Left lung (tissue), 10 donors: Measurements from ENCODE around the gene EPYC. TPM values are rescaled to one million over a fixed set of nuclear protein-coding genes. Genes with fewer than 3 reads are reported as not detected.

Source experiments
- ATAC-seq: fragments of 200-7000 bp; cut with Tn5 transposase; one replicate; pipeline ENCODE4 v1.9.1; 2020; ENCODE audit warnings: moderate library complexity
- DNase-seq, 4 donors: peaks; one replicate each; pipeline ENCODE4 v3.0.0-alpha.2; 2013 to 2020
- H3K27ac ChIP-seq, 2 donors: fragments of 200-600 bp; sonication (generic) in 1 of 2; one replicate each; pipeline versions ENCODE4 v1.5.0 to v1.8.0; 2020 to 2021
- H3K27me3 ChIP-seq, 2 donors: fragments of 200-600 bp; sonication (generic) in 1 of 2; one replicate each; pipeline versions ENCODE4 v1.5.0 to v1.8.0; 2020 to 2021
- H3K36me3 ChIP-seq, 2 donors: fragments of 200-600 bp; sonication (generic) in 1 of 2; one replicate each; pipeline versions ENCODE4 v1.5.0 to v1.8.0; 2020 to 2021
- H3K4me1 ChIP-seq, 2 donors: fragments of 200-600 bp; one replicate each; pipeline ENCODE4 v1.8.0; 2021
- H3K4me3 ChIP-seq, 2 donors: fragments of 200-600 bp; sonication (generic) in 1 of 2; one replicate each; pipeline versions ENCODE4 v1.5.0 to v1.8.0; 2020 to 2021; ENCODE audit warnings: mild to moderate bottlenecking in 1 of 2
- H3K9me3 ChIP-seq, 2 donors: fragments of 200-600 bp; sonication (generic) in 1 of 2; one replicate each; pipeline versions ENCODE4 v1.5.0 to v1.8.0; 2020 to 2021
- intact Hi-C, 2 donors: fragments of 100-400 bp; cut with DNase I; formaldehyde crosslinking; loops; one replicate each; pipeline versions ENCODE4 v1.11.2 to v1.14.2; 2022
- polyA plus RNA-seq, 6 donors: library from polyadenylated mRNA; unstranded; fragments of 120-200 nt; gene quantifications; one replicate each; pipeline ENCODE4 v1.2.1, GENCODE V29; 2013; ENCODE audit not compliant: insufficient read length in 6 of 6
- total RNA-seq, 2 donors: library from RNA; stranded (reverse); fragmentation: NEBNext Ultra II Directional; extraction: Animal tissue kit (Norgen Biotek cat#: 25700); gene quantifications; one replicate each; pipeline ENCODE4 v1.2.1, GENCODE V29; 2021
- TF ChIP-seq, protein P1 (sequence below), 2 donors: fragments of 200-600 bp; sonication (generic) in 1 of 2; IDR thresholded peaks; one replicate each; pipeline versions ENCODE4 v1.5.0 to v1.8.0; 2021; ENCODE audit warnings: antibody characterized with exemption in 2 of 2
- donor health status: DM: no; HTN: yes; CAD: no.
- donor health status: DM: no; HTN: no; CAD: no.

Gene EPYC
- total and polyA plus RNA-seq, 8 donors, result 0.13 to 0.47 (median 0.15) TPM; not detected in 5

GRCh38 chr12:91021076-91021475, 16.3 kb upstream of the EPYC start:
- intact Hi-C loops, result no loop called here
- Histone ChIP-seq H3K27me3 (no peaks in the 10 kb centered on the region), H3K4me3 (no peak overlapping the region), H3K9me3 (no peaks in the 10 kb centered on the region), H3K36me3 (no peaks in the 10 kb centered on the region), H3K4me1 (no peaks in the 10 kb centered on the region), H3K27ac (no peak overlapping the region)
- no peak for ATAC-seq
- TF ChIP-seq, protein P1, sequence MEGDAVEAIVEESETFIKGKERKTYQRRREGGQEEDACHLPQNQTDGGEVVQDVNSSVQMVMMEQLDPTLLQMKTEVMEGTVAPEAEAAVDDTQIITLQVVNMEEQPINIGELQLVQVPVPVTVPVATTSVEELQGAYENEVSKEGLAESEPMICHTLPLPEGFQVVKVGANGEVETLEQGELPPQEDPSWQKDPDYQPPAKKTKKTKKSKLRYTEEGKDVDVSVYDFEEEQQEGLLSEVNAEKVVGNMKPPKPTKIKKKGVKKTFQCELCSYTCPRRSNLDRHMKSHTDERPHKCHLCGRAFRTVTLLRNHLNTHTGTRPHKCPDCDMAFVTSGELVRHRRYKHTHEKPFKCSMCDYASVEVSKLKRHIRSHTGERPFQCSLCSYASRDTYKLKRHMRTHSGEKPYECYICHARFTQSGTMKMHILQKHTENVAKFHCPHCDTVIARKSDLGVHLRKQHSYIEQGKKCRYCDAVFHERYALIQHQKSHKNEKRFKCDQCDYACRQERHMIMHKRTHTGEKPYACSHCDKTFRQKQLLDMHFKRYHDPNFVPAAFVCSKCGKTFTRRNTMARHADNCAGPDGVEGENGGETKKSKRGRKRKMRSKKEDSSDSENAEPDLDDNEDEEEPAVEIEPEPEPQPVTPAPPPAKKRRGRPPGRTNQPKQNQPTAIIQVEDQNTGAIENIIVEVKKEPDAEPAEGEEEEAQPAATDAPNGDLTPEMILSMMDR (IDR thresholded peaks at IDR 0.05), result no peak
- DNase-seq, result no peak

DNA sequence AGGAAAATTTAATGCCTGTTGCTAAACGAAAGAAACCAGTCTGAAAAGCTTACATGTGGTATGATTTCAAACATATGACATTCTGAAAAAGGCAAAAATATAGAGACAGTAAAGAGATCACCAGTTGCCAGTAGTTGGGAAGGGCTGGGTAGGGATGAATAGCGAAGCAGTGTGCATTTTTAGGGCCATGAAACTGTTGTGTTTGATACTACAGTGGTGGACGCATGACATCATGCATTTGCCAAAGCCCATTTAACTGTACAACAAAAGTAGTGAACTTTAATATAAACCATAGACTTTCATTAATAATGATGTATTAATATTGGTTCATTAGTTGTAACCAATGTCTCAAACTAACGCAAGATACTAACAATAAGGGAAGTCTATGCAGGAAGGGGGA, 14.7 kb upstream of the EPYC start:
- intact Hi-C loops, result no loop called here
- no peak overlapping the region for H3K4me3 ChIP-seq
- TF ChIP-seq, protein P1 (IDR thresholded peaks at IDR 0.05), result no peak
- H3K9me3 ChIP-seq, result peaks cover 0 to 4% of the 10 kb centered on the region in 2 donors
- ATAC-seq (no peak), DNase-seq (no peak)
- H3K4me1 ChIP-seq, result no peaks in the 10 kb centered on the region
- H3K27ac ChIP-seq, result no peak overlapping the region
- no peaks in the 10 kb centered on the region for H3K36me3 ChIP-seq
- no peaks in the 10 kb centered on the region for H3K27me3 ChIP-seq

GRCh38 chr12:91017511-91018263, 12.9 kb upstream of the EPYC start:
- no peak overlapping the region for H3K4me3 ChIP-seq
- H3K27ac ChIP-seq, result no peak overlapping the region
- intact Hi-C loops, result no loop called here
- no peak for ATAC-seq
- H3K9me3 ChIP-seq, result peaks cover 0 to 4% of the 10 kb centered on the region in 2 donors
- H3K36me3 ChIP-seq, result no peaks in the 10 kb centered on the region
- no peaks in the 10 kb centered on the region for H3K4me1 ChIP-seq
- TF ChIP-seq, protein P1 (IDR thresholded peaks at IDR 0.05), result no peak
- DNase-seq, result no peak
- H3K27me3 ChIP-seq, result no peaks in the 10 kb centered on the region

DNA sequence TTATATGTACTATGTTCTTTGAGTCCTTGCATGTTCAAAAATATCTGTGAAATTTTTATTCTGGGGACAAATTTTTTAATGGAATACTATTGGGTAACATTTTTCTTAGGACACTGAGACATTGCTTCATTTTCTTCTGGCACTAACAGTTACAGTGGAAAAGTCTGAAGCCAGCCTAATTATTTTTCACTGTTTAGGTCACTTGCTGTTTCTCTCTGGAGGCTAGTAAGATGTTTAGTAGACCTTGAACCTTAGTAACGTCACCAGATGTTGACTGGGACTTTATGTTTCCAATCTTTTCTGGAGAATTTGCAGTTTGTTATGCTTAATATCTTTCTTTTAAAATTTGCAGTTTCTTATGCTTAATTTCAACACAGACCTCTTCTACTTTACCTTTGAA, 12.3 kb upstream of the EPYC start:
- Histone ChIP-seq H3K27me3 (no peaks in the 10 kb centered on the region), H3K4me1 (no peaks in the 10 kb centered on the region), H3K36me3 (no peaks in the 10 kb centered on the region), H3K9me3 (peaks cover 0 to 4% of the 10 kb centered on the region in 2 donors), H3K27ac (no peak overlapping the region), H3K4me3 (no peak overlapping the region)
- DNase-seq, result no peak
- TF ChIP-seq, protein P1 (IDR thresholded peaks at IDR 0.05), result no peak
- intact Hi-C loops, result no loop called here
- no peak for ATAC-seq

DNA sequence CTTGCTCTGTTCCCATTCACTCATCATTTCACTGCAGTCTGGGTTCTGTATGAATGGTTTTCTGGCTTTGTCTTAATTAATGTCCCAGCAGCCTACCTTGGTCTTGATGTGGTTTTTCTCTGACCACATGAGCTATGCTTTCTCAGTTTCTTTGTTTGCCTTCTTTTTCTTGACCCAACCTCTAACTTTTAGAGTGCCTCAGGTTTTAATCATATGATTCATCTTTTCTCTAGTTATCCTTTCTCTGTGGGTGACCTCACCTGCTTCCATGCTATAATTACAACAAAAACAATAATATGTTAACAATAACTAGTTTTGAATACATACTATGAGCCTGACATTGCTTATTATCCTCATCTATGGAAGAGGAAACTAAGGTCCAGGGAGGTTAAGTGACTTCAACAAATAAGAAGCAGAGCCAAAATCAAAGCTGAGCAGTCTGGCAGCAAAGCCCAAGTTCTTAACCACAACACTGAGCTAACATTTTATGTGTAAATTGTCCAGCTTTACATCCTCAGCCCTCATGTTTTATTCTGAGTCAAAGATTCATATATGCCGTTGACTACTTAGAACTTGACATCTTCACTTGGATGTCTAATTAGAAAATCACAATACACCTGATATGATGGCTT, 4.7 kb upstream of the EPYC start:
- no peaks in the 10 kb centered on the region for H3K27me3 ChIP-seq
- H3K9me3 ChIP-seq, result no peaks in the 10 kb centered on the region
- TF ChIP-seq, protein P1 (IDR thresholded peaks at IDR 0.05), result no peak
- H3K36me3 ChIP-seq, result no peaks in the 10 kb centered on the region
- intact Hi-C loops, result no loop called here
- H3K4me3 ChIP-seq, result no peak overlapping the region
- no peak for ATAC-seq
- no peaks in the 10 kb centered on the region for H3K4me1 ChIP-seq
- H3K27ac ChIP-seq, result no peak overlapping the region
- no peak for DNase-seq
